ENCODE data around the gene LRRC37A.
"Not testable (repeated sequence)": the region's sequence is repeated elsewhere in the genome, so short reads cannot be mapped to it uniquely, and the experiment has no call there.

The LRRC37A gene

GRCh38 chr17:46290906-46291546 lies 3.9 kb upstream of the LRRC37A start:
- not testable (repeated sequence) for DNase-seq

GRCh38 chr17:46291618-46292017 lies 3.3 kb upstream of the LRRC37A start:
- not testable (repeated sequence) for DNase-seq

- DNase-seq, result not testable (repeated sequence)
These were observed 46.3 kb downstream of the LRRC37A start for GRCh38 chr17:46341220-46341619.

- not testable (repeated sequence) for DNase-seq
These were observed 47.2 kb downstream of the LRRC37A start for GRCh38 chr17:46342131-46342530.

- DNase-seq, result not testable (repeated sequence)
These were observed 53.4 kb downstream of the LRRC37A start for GRCh38 chr17:46348345-46348744.

- DNase-seq, result not testable (repeated sequence)
These were observed 54.1 kb downstream of the LRRC37A start for GRCh38 chr17:46349060-46349459.

GRCh38 chr17:46353856-46354255 lies 58.9 kb downstream of the LRRC37A start:
- not testable (repeated sequence) for DNase-seq

GRCh38 chr17:46361145-46361735 lies 66.3 kb downstream of the LRRC37A start:
- not testable (repeated sequence) for DNase-seq

- DNase-seq, result peak; percentile 93
These were observed 66.8 kb downstream of the LRRC37A start, which contains the start of gene ARL17B for GRCh38 chr17:46361755-46362154. Gene ARL17B (minus strand): TSS chr17:46361766. CDS start chr17:46358397, 3,369 bp downstream.

- not testable (repeated sequence) for DNase-seq
These were observed 72.6 kb downstream of the LRRC37A start for GRCh38 chr17:46367520-46367919.

GRCh38 chr17:46372236-46373229 lies 77.6 kb downstream of the LRRC37A start:
- not testable (repeated sequence) for DNase-seq

- DNase-seq, result not testable (repeated sequence)
These were observed 78.5 kb downstream of the LRRC37A start for GRCh38 chr17:46373418-46373817.

GRCh38 chr17:46383118-46383517 lies 88.2 kb downstream of the LRRC37A start:
- not testable (repeated sequence) for DNase-seq

GRCh38 chr17:46385491-46385890 lies 90.6 kb downstream of the LRRC37A start:
- DNase-seq, result not testable (repeated sequence)
